PC-9 (cell line): Measurements from ENCODE around the gene SPRR2F.
"Not testable (repeated sequence)": the region's sequence is repeated elsewhere in the genome, so short reads cannot be mapped to it uniquely, and the experiment has no call there.

Experiments
- EZH2 ChIP-seq: fragments of 200-600 bp; sonication (generic); IDR thresholded peaks from 2 replicates; pipeline ENCODE4 v1.8.0; 2017; ENCODE audit warnings: antibody characterized with exemption, low read depth
- TF ChIP-seq, protein P1 (sequence below): fragments of 200-600 bp; sonication (generic); conservative IDR thresholded peaks from 2 replicates; pipeline ENCODE4 v1.6.1; 2017; ENCODE audit warnings: mixed run types, antibody characterized with exemption, mild to moderate bottlenecking, moderate library complexity

GRCh38 chr1:153112454-153112853 lies 862 bp downstream of the SPRR2F start:
- TF ChIP-seq, protein P1, sequence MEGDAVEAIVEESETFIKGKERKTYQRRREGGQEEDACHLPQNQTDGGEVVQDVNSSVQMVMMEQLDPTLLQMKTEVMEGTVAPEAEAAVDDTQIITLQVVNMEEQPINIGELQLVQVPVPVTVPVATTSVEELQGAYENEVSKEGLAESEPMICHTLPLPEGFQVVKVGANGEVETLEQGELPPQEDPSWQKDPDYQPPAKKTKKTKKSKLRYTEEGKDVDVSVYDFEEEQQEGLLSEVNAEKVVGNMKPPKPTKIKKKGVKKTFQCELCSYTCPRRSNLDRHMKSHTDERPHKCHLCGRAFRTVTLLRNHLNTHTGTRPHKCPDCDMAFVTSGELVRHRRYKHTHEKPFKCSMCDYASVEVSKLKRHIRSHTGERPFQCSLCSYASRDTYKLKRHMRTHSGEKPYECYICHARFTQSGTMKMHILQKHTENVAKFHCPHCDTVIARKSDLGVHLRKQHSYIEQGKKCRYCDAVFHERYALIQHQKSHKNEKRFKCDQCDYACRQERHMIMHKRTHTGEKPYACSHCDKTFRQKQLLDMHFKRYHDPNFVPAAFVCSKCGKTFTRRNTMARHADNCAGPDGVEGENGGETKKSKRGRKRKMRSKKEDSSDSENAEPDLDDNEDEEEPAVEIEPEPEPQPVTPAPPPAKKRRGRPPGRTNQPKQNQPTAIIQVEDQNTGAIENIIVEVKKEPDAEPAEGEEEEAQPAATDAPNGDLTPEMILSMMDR = not testable (repeated sequence)
- TF ChIP-seq EZH2 = not testable (repeated sequence)
